WI38 (cell line): ENCODE measurements around the gene ZNF440.
"Not testable (repeated sequence)": the region's sequence is repeated elsewhere in the genome, so short reads cannot be mapped to it uniquely, and the experiment has no call there.

Source experiments
- H3K4me3 ChIP-seq: 2 replicates; pipeline ENCODE4 v1.5.1; 2011; ENCODE audit warnings: low read depth, mild to moderate bottlenecking, control low read depth, low read length
- TF ChIP-seq, protein P1 (sequence below): IDR thresholded peaks from 2 replicates; pipeline ENCODE4 v1.5.1; 2012; ENCODE audit warnings: low read depth, mild to moderate bottlenecking, control low read depth, low read length

The ZNF440 gene

DNA sequence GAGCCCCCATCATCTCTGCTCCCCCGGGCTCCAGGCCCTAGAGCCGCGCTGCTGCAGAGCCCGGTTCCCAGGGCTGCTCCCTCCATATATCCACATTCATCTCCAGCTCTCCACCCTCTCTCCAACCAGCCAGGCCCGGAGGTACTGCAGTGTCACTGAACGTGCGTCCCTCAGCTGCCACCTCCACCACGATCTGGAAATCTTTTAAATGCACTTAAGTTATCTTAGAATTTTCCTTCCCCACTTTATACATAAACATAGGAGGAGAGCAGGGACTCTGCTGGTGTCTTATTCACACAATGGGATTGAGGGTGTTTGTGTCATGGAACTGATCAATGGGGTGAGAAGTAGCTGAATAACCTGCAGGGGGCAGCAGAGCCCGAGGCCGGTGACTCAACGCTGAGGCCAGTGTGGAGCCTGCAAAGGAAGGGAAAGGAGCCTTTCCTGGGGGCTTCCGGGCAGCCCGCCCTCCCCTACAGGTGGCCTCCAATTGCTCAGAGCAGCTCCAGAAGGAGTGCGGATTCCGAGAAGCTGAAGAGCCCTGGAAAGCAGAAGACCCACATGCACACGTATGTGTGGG is 65.7 kb downstream of the ZNF440 start:
- not testable (repeated sequence) for H3K4me3 ChIP-seq
- TF ChIP-seq, protein P1, sequence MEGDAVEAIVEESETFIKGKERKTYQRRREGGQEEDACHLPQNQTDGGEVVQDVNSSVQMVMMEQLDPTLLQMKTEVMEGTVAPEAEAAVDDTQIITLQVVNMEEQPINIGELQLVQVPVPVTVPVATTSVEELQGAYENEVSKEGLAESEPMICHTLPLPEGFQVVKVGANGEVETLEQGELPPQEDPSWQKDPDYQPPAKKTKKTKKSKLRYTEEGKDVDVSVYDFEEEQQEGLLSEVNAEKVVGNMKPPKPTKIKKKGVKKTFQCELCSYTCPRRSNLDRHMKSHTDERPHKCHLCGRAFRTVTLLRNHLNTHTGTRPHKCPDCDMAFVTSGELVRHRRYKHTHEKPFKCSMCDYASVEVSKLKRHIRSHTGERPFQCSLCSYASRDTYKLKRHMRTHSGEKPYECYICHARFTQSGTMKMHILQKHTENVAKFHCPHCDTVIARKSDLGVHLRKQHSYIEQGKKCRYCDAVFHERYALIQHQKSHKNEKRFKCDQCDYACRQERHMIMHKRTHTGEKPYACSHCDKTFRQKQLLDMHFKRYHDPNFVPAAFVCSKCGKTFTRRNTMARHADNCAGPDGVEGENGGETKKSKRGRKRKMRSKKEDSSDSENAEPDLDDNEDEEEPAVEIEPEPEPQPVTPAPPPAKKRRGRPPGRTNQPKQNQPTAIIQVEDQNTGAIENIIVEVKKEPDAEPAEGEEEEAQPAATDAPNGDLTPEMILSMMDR, result peak; percentile 9; the same call in 1 of the 2 replicates

DNA sequence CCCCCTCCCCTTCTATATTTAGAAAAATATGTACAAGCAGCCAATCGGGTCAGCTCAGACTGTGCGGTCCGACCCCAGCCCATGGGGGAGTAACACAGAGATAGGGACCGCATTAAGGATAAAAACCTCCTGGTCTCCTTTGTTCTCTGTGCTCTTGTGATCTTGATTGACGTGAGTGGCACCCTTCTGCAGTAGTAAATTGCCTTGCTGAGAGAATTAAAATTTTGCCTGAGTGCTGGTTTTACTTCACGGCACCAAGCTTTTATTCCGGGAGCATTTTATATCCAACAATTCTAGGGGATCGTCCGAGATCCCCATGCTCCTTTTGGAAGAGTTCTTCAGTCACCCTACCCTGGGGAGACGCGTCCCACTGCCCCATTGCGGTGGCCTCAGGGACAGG is 66.5 kb downstream of the ZNF440 start:
- H3K4me3 ChIP-seq, result no peak overlapping the region
- TF ChIP-seq, protein P1, result no peak

DNA sequence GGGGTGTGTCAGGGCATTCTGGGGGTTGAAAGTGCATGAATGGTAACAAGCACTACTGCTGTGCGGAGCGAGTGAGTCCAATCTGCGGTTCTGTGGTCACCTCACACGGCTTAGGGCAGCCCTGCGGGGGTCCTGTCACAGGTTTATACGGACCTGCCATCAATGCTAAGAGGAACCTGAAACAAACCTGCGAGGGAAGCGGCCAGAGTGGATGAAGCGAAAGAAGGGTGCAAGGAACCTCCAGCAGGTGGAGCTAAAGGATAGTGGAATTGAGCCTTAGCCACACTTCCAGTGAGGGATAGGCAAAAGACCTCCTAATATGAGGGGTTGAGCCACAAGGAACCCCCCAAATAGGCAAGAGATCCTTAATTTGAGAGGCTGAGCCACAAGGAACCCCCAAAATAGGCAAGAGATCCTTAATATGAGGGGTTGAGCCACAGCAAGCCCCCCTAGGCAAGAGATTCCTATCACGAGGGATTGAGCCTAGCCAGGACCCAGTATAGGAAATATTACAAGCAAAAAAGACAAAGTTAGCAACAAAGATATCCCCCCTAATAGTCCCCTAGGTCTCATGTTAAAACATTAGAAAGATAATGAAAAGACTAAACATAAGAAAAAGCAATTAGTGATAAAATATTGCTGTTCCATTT is 67.2 kb downstream of the ZNF440 start:
- TF ChIP-seq, protein P1, result peak; percentile 68
- H3K4me3 ChIP-seq, result no peak overlapping the region

DNA sequence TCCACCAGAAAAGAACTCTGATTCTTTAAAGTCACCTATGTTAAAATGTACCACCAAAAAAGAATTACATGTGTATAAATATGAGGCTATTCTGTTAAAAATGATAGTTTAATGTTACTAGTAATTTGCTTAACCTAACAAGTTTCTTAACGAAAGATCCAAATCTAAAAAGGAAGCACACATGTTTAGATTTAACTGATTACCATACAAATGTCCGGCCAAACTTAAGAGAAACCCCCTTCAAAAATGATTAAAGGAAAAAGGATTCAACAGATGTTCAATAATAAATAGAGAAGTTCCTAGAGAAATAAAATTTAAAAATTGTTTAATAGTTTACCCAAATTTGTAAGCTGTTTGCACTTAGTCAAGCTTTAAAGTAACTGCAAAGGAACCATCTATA is 68.5 kb downstream of the ZNF440 start:
- no peak overlapping the region for H3K4me3 ChIP-seq
- TF ChIP-seq, protein P1, result no peak
